ENCODE data around the gene SSNA1. TPM values are rescaled to one million over a fixed set of nuclear protein-coding genes. Genes with fewer than 3 reads are reported as not detected.

The SSNA1 gene
- 10 to 100 TPM; 53.1 to 55.1 TPM for total RNA-seq
- long read RNA-seq, transcript SSNA1-201 (3 exons, 896 nt): major isoform, 10 of 10 reads
- long read RNA-seq, partial matches to known transcripts: 0 of 10 reads
- long read RNA-seq, other reads (novel, unspliced or antisense): 0 of 10 reads

- peak; percentile 93 for DNase-seq
- intact Hi-C loops (cut with DNase I): loop anchor here in 1 of 2 donors (10.0 kb wide), 1 partner anchor 64 kb away; no protein-coding TSS in a partner anchor
- peak; percentile 92 to 93 for ATAC-seq
These were observed at the start of gene SSNA1, which contains the start of gene ANAPC2 for GRCh38 chr9:137188490-137189296. Gene SSNA1 (plus strand): TSS chr9:137188676. CDS start chr9:137188727, 51 bp downstream. Gene ANAPC2 (minus strand): TSS chr9:137188560. CDS start chr9:137188532, 28 bp downstream.

- intact Hi-C loops (cut with DNase I): no loop called here
- DNase-seq (peak; percentile 52), ATAC-seq (peak; percentile 77 to 89)
These were observed 49.6 kb upstream of the SSNA1 start, which contains the start of gene GRIN1 for GRCh38 chr9:137138722-137139467. Gene GRIN1 (plus strand): TSS chr9:137139154. CDS start chr9:137139487, 333 bp downstream.

GRCh38 chr9:137139468-137140150 lies 48.9 kb upstream of the SSNA1 start:
- ATAC-seq: no peak
- intact Hi-C loops (cut with DNase I): no loop called here
- DNase-seq: no peak

- ATAC-seq (no peak), DNase-seq (no peak)
- intact Hi-C loops (cut with DNase I): no loop called here
These were observed 48.1 kb upstream of the SSNA1 start for GRCh38 chr9:137140151-137141012.

- no peak for DNase-seq
- ATAC-seq: no peak
- intact Hi-C loops (cut with DNase I): no loop called here
These were observed 47.2 kb upstream of the SSNA1 start for GRCh38 chr9:137141050-137141810.

GRCh38 chr9:137141976-137142936 lies 46.2 kb upstream of the SSNA1 start:
- ATAC-seq (no peak), DNase-seq (peak; percentile 4)
- intact Hi-C loops (cut with DNase I): no loop called here

- DNase-seq (no peak), ATAC-seq (no peak)
- intact Hi-C loops (cut with DNase I): no loop called here
These were observed 45.0 kb upstream of the SSNA1 start for GRCh38 chr9:137143459-137143858.

GRCh38 chr9:137145731-137146526 lies 42.5 kb upstream of the SSNA1 start:
- ATAC-seq (no peak), DNase-seq (peak; percentile 18)
- intact Hi-C loops (cut with DNase I): no loop called here

- peak in 1 of 2 donors; percentile 8 for ATAC-seq
- intact Hi-C loops (cut with DNase I): no loop called here
- peak; percentile 9 for DNase-seq
These were observed 42.0 kb upstream of the SSNA1 start for GRCh38 chr9:137146527-137146918.

GRCh38 chr9:137147091-137147792 lies 41.2 kb upstream of the SSNA1 start:
- peak; percentile 7 for DNase-seq
- intact Hi-C loops (cut with DNase I): no loop called here
- ATAC-seq: no peak

GRCh38 chr9:137147793-137148160 lies 40.7 kb upstream of the SSNA1 start:
- DNase-seq (no peak), ATAC-seq (no peak)
- intact Hi-C loops (cut with DNase I): no loop called here

GRCh38 chr9:137148242-137148641 lies 40.2 kb upstream of the SSNA1 start:
- intact Hi-C loops (cut with DNase I): no loop called here
- DNase-seq (no peak), ATAC-seq (no peak)

- ATAC-seq (no peak), DNase-seq (no peak)
- intact Hi-C loops (cut with DNase I): no loop called here
These were observed 39.8 kb upstream of the SSNA1 start for GRCh38 chr9:137148661-137149060.

- DNase-seq (no peak), ATAC-seq (no peak)
- intact Hi-C loops (cut with DNase I): no loop called here
These were observed 39.1 kb upstream of the SSNA1 start for GRCh38 chr9:137149363-137149762.

- no peak for ATAC-seq
- intact Hi-C loops (cut with DNase I): no loop called here
- no peak for DNase-seq
These were observed 38.4 kb upstream of the SSNA1 start for GRCh38 chr9:137149942-137150616.

Measured in left cardiac atrium (tissue), 4 donors.